ENCODE results near the gene CELF2. TPM values are rescaled to one million over a fixed set of nuclear protein-coding genes. Genes with fewer than 3 reads are reported as not detected.

CELF2 gene
- total RNA-seq, 1 experiment from 2014 or later: 28.7 TPM

GRCh38 chr10:11335881-11336430 lies 318.3 kb downstream of the CELF2 start:
- Histone ChIP-seq H3K4me2 (ENCODE audit: insufficient read depth, insufficient read length, low read length) (no peak overlapping the region), H3K79me1 (ENCODE audit: insufficient read depth, low read depth, low read length, poor library complexity, severe bottlenecking) (no peaks in the 10 kb centered on the region), H3T11ph (ENCODE audit: low read length) (no peak overlapping the region), H2AFZ (ENCODE audit: low read length) (no peak overlapping the region), H3K56ac (ENCODE audit: insufficient read length, low read depth, low read length) (no peak overlapping the region), H3K4ac (ENCODE audit: low read depth, low read length) (no peak overlapping the region), H3K27me3 (ENCODE audit: insufficient read depth, low read length) (no peaks in the 10 kb centered on the region), H2AK5ac (ENCODE audit: insufficient read length, low read length) (no peak overlapping the region), H4K91ac (ENCODE audit: insufficient read length, low read depth, low read length) (no peak overlapping the region), H2BK20ac (ENCODE audit: low read depth, low read length, poor library complexity, severe bottlenecking) (no peak overlapping the region), H3K79me2 (ENCODE audit: insufficient read depth, low read length) (no peaks in the 10 kb centered on the region), H3K4me1 (ENCODE audit: insufficient read depth, low read length) (peaks cover 4% of the 10 kb centered on the region; the same call in 1 of the 2 replicates), H3K9me3 (ENCODE audit: control insufficient read depth, low read depth, low read length) (no peaks in the 10 kb centered on the region), H2BK120ac (ENCODE audit: low read depth, low read length, poor library complexity, severe bottlenecking) (no peak overlapping the region), H2BK5ac (ENCODE audit: insufficient read length, low read length) (no peak overlapping the region), H2BK15ac (ENCODE audit: low read depth, low read length) (no peak overlapping the region), H3K27ac (ENCODE audit: insufficient read length, low read depth, low read length) (no peak overlapping the region), H3K9ac (ENCODE audit: extremely low read depth, insufficient read length, low read length) (no peak overlapping the region), H3K14ac (ENCODE audit: insufficient read depth, low read length) (no peak overlapping the region), H4K8ac (replicated peaks; ENCODE audit: insufficient read length, low read depth, low read length) (no peak overlapping the region), H2BK12ac (ENCODE audit: insufficient read length, low read depth, low read length) (no peak overlapping the region), H4K5ac (ENCODE audit: insufficient read length, low read depth, low read length) (no peak overlapping the region), H3K23me2 (ENCODE audit: insufficient read length, low read depth, low read length, poor library complexity, severe bottlenecking) (no peaks in the 10 kb centered on the region), H3K18ac (ENCODE audit: insufficient read length, low read depth, low read length) (no peak overlapping the region), H3K23ac (ENCODE audit: insufficient read length, low read depth, low read length) (no peak overlapping the region), H4K20me1 (ENCODE audit: control insufficient read depth, insufficient read depth, insufficient read length) (peaks cover 2% of the 10 kb centered on the region)
- TF ChIP-seq CTCF (conservative IDR thresholded peaks at IDR 0.05): no peak
- DNase-seq: no peak
- Mint-ChIP-seq H3K9me3 (no peaks in the 10 kb centered on the region), H3K27me3 (ENCODE audit: low read depth) (no peaks in the 10 kb centered on the region), H3K36me3 (ENCODE audit: insufficient read depth in 1 of 3, low read depth in 3 of 3) (no peaks in the 10 kb centered on the region), H3K4me1 (peaks cover 25 to 40% of the 10 kb centered on the region in 2 experiments), H3K27ac (no peak overlapping the region), H3K4me3 (no peak overlapping the region)
- WGBS (ENCODE audit: extremely low coverage, insufficient read length, low lambda C conversion rate): no CpG with 5 or more reads among the region's 12 CpGs
